DND-41 (cell line): ENCODE data around the gene SSH3.

Source experiments
- ATAC-seq: fragments of 200-7000 bp; cut with Tn5 transposase; 3 replicates; pipeline ENCODE4 v1.9.1; 2021; ENCODE audit warnings: low read depth; ENCODE audit not compliant: insufficient read depth
- DNase-seq: peaks from one replicate; pipeline ENCODE4 v3.0.0-alpha.2; 2020
- H2AFZ ChIP-seq: 2 replicates; pipeline ENCODE4 v1.6.0; 2012; ENCODE audit warnings: low read depth, low read length
- H3K27ac ChIP-seq: 2 replicates; pipeline ENCODE4 v1.5.1; 2012; ENCODE audit warnings: low read length, inconsistent platforms
- H3K27me3 ChIP-seq: fragments of 200-600 bp; sonication (generic); 2 replicates; pipeline ENCODE4 v1.6.0; 2012; ENCODE audit warnings: low read length, mild to moderate bottlenecking, inconsistent platforms; ENCODE audit not compliant: insufficient read depth, poor library complexity
- H3K36me3 ChIP-seq: 2 replicates; pipeline ENCODE4 v1.5.1; 2012; ENCODE audit warnings: low read length, inconsistent platforms; ENCODE audit not compliant: insufficient read depth
- H3K4me1 ChIP-seq: 2 replicates; pipeline ENCODE4 v1.5.1; 2012; ENCODE audit warnings: mild to moderate bottlenecking, low read length; ENCODE audit not compliant: insufficient read depth
- H3K4me2 ChIP-seq: 2 replicates; pipeline ENCODE4 v1.6.0; 2012; ENCODE audit warnings: mild to moderate bottlenecking, moderate library complexity, low read length, inconsistent platforms; ENCODE audit not compliant: insufficient read depth
- H3K4me3 ChIP-seq, 2 experiments: fragments of 200-600 bp in 1 of 2; shearing (Covaris generic) in 1 of 2; 2 replicates each; pipeline ENCODE4 v1.5.1; 2012 to 2016; ENCODE audit warnings: inconsistent platforms in 2 of 2, low read length in 2 of 2, mild to moderate bottlenecking in 2 of 2, low read depth in 1 of 2, moderate library complexity in 1 of 2
- H3K79me2 ChIP-seq: 2 replicates; pipeline ENCODE4 v1.6.0; 2012; ENCODE audit warnings: low read length, inconsistent platforms; ENCODE audit not compliant: insufficient read depth
- H3K9ac ChIP-seq: 2 replicates; pipeline ENCODE4 v1.6.0; 2012; ENCODE audit warnings: low read depth, mild to moderate bottlenecking, inconsistent platforms, low read length, moderate library complexity
- H3K9me3 ChIP-seq: 2 replicates; pipeline ENCODE4 v1.5.1; 2012; ENCODE audit warnings: low read length, moderate library complexity, mild to moderate bottlenecking, inconsistent platforms; ENCODE audit not compliant: insufficient read depth, severe bottlenecking
- H4K20me1 ChIP-seq: 2 replicates; pipeline ENCODE4 v1.6.0; 2012; ENCODE audit warnings: low read length; ENCODE audit not compliant: insufficient read depth
- EZH2 ChIP-seq: IDR thresholded peaks from 3 replicates; pipeline ENCODE4 v1.6.1; 2012; ENCODE audit warnings: borderline replicate concordance, low read depth, mild to moderate bottlenecking, moderate library complexity, low read length, inconsistent platforms; ENCODE audit not compliant: severe bottlenecking
- TF ChIP-seq, protein P1 (sequence below): IDR thresholded peaks from 2 replicates; pipeline ENCODE4 v1.5.1; 2012; ENCODE audit warnings: borderline replicate concordance, low read length, moderate library complexity, mild to moderate bottlenecking; ENCODE audit not compliant: poor library complexity, severe bottlenecking; ENCODE audit errors: extremely low read depth

SSH3 gene

DNA sequence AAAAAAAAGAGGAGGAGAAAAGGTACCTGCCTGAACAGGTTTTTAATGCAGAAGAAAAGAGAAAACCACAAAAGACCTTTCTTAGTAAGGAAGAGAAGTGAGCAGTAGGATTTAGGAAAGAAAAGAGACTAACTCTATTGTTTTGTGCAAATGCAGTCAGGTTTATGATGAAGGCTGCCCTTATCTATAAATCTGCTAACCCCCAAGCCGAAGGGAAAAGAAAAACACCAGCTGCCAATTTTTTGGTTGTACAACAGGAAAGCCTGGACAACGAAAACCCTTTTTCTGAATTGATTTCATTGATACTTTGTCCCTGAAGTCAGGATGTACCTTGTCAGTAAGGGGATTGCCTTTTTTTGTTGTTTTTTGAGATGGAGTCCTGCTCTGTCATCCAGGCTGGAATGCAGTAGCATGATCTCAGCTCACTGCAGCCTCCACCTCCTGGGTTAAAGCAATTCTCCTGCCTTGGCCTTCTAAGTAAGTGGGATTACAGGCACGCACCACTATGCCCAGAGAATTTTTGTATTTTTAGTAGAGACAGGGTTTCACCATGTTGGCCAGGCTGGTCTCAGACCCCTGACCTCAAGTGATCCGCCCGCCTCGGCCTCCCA, 28.9 kb downstream of the SSH3 start:
- ATAC-seq (no peak), DNase-seq (no peak)
- Histone ChIP-seq H3K4me3 (no peak overlapping the region), H3K4me2 (no peak overlapping the region), H3K79me2 (no peaks in the 10 kb centered on the region), H3K27me3 (no peaks in the 10 kb centered on the region), H3K9ac (no peak overlapping the region), H3K36me3 (no peaks in the 10 kb centered on the region), H2AFZ (no peak overlapping the region), H3K27ac (no peak overlapping the region), H3K4me1 (no peaks in the 10 kb centered on the region), H3K9me3 (no peaks in the 10 kb centered on the region), H4K20me1 (no peaks in the 10 kb centered on the region)
- no peak for TF ChIP-seq EZH2
- TF ChIP-seq, protein P1, sequence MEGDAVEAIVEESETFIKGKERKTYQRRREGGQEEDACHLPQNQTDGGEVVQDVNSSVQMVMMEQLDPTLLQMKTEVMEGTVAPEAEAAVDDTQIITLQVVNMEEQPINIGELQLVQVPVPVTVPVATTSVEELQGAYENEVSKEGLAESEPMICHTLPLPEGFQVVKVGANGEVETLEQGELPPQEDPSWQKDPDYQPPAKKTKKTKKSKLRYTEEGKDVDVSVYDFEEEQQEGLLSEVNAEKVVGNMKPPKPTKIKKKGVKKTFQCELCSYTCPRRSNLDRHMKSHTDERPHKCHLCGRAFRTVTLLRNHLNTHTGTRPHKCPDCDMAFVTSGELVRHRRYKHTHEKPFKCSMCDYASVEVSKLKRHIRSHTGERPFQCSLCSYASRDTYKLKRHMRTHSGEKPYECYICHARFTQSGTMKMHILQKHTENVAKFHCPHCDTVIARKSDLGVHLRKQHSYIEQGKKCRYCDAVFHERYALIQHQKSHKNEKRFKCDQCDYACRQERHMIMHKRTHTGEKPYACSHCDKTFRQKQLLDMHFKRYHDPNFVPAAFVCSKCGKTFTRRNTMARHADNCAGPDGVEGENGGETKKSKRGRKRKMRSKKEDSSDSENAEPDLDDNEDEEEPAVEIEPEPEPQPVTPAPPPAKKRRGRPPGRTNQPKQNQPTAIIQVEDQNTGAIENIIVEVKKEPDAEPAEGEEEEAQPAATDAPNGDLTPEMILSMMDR = no peak

DNA sequence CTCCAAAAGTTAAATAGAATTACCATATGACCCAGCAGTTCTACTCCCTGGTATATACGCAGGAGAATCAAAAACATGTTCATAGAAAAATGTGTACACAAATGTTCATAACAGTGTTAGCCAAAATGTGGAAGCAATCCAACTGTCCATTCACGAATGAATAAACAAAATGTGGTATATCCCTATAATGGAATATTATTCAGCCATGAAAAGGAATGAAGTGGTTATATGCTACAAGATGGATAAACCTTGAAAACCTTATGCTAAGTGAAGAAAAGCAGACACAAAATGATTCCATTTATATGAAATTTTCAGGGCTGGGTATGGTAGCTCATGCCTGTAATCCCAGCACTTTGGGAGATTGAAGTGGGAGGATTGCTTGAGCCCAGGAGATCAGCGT, 33.9 kb downstream of the SSH3 start:
- H3K79me2 ChIP-seq = no peaks in the 10 kb centered on the region
- no peaks in the 10 kb centered on the region for H3K36me3 ChIP-seq
- H3K27me3 ChIP-seq = no peaks in the 10 kb centered on the region
- no peak overlapping the region for H3K4me3 ChIP-seq
- H2AFZ ChIP-seq = no peak overlapping the region
- H3K9ac ChIP-seq = no peak overlapping the region
- no peak for TF ChIP-seq EZH2
- TF ChIP-seq, protein P1 = no peak
- DNase-seq (no peak), ATAC-seq (no peak)
- H3K4me2 ChIP-seq = no peak overlapping the region
- no peak overlapping the region for H3K27ac ChIP-seq
- H4K20me1 ChIP-seq = no peaks in the 10 kb centered on the region
- H3K4me1 ChIP-seq = no peaks in the 10 kb centered on the region
- no peaks in the 10 kb centered on the region for H3K9me3 ChIP-seq

DNA sequence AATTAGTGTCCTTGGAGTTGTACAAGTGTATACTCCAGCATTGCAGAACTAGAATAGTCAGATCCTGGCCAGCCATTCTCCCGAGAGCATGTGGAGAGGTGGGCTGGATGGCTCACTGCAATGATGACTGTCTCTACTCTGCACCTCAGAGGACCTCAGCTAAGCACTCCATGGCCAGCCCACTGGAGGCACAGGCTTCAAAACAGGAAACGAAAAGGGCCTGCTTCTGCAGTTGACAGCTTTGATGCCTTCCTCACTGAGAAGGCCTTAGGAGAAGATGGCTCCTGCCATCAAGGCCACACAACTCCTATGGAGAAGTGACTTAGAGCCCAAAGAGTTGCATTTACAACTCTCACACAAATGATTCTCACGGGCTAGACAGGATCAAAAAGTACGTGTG, 40.9 kb downstream of the SSH3 start:
- Histone ChIP-seq H3K27ac (no peak overlapping the region), H3K27me3 (no peaks in the 10 kb centered on the region), H3K4me1 (no peaks in the 10 kb centered on the region; the same call in 1 of the 2 replicates), H2AFZ (no peak overlapping the region), H3K4me3 (no peak overlapping the region), H3K79me2 (no peaks in the 10 kb centered on the region), H3K9ac (no peak overlapping the region), H3K9me3 (no peaks in the 10 kb centered on the region), H3K36me3 (no peaks in the 10 kb centered on the region), H3K4me2 (no peak overlapping the region), H4K20me1 (no peaks in the 10 kb centered on the region)
- no peak for TF ChIP-seq EZH2
- TF ChIP-seq, protein P1 = no peak
- DNase-seq = peak; percentile 12
- no peak for ATAC-seq
